HG03575 (cell line): ENCODE measurements around the gene ZIC1.

ENCODE experiments used
- ATAC-seq: cut with Tn5 transposase; IDR thresholded peaks from one replicate; pipeline ENCODE4 v1.9.1; 2021; ENCODE audit not compliant: unreplicated experiment, insufficient number of reproducible peaks, low FRiP score; ENCODE audit errors: extremely low read depth

ZIC1 gene

GRCh38 chr3:147447224-147447623 lies 38.1 kb downstream of the ZIC1 start:
- no peak for ATAC-seq

DNA sequence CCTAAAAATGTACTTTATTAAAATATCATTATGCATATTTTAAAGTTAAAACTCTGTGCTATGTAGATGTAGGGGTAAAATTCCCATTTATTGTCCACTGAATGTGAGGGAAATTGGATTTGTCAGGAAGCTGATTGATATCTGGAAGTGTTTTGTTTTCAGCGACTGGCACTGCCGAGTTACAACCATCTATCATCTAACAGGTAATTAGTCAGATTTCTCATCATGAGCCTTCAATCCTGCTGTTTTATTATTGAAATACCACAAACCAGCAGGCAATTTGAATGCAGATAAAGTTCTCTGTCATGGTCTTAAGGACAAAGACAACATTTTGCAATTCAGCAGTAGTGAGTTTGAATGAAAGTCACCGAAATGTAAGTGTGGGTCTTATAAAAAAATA lies 40.5 kb downstream of the ZIC1 start:
- no peak for ATAC-seq

- ATAC-seq = no peak
Measured at GRCh38 chr3:147458995-147459704, 50.0 kb downstream of the ZIC1 start.

DNA sequence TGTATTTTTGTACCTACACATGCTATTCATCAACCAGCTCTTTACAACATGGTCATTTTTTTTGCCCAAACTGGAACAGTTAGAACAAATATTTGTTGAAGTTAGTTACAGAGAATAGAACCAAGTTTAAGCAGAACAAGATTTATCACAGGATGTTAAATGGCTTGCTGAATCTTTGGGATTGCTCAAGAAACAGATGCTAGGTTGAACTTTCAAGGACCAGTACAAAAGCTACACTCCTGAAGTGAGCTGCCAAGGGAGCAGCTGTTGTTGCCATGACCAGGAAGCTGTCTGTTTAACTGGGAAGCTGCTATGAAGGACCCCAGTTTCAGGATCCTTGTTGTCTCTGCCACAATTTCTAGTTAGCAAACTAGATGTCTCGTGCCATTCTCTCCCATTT lies 53.7 kb downstream of the ZIC1 start:
- no peak for ATAC-seq
